ENCODE data around the gene PLEKHN1. TPM values are rescaled to one million over a fixed set of nuclear protein-coding genes. Genes with fewer than 3 reads are reported as not detected.
"Not testable (repeated sequence)": the region's sequence is repeated elsewhere in the genome, so short reads cannot be mapped to it uniquely, and the experiment has no call there.

PLEKHN1 gene
- total RNA-seq, 1 experiment from 2014 or later = 1.6 TPM

DNA sequence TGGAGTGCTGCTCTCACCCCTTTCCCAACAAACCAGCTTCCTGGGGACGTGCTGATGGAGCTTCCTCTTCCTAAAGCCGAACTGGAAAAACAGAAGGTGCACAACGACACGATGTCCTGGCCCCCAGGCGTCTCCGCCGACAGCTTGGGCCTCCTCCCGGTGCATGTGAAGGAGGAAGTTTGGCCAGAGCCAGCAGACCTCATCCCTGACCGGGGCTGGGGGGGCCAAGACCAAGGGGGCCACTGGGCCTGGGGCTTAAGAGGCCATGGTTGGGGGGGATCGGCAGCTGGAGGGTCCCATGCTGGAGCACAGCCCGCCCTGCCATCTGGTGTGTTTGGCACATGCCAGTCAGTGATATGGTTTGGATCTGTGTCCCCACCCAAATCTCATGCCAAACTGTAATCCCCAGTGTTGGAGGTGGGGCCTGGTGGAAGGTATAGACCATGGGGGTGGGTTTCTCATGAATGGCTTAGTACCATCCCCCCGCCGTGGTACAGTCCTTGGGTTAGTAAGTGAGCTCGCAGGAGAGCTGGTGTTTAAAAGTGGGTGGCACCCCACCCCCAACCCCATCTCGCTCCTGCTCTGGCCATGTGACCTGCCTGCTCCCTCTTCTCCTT is 27.2 kb downstream of the PLEKHN1 start:
- peak; percentile 35 for DNase-seq
- peaks cover 33% of the 10 kb centered on the region for H3K27me3 ChIP-seq (ENCODE audit: control insufficient read depth, insufficient read depth, low read length)
- no peaks in the 10 kb centered on the region for H3K36me3 ChIP-seq (replicated peaks; ENCODE audit: control insufficient read depth, insufficient read depth, low read length)
- no peak overlapping the region for H3K4me3 ChIP-seq (ENCODE audit: insufficient read depth, low read depth, low read length)

- peak; percentile 30 for DNase-seq
- not testable (repeated sequence) for H3K4me3 ChIP-seq (ENCODE audit: insufficient read depth, low read depth, low read length); H3K36me3 ChIP-seq (replicated peaks; ENCODE audit: control insufficient read depth, insufficient read depth, low read length)
- H3K27me3 ChIP-seq (ENCODE audit: control insufficient read depth, insufficient read depth, low read length) = peaks cover 42% of the 10 kb centered on the region
Observed at GRCh38 chr1:994546-994945, 28.3 kb downstream of the PLEKHN1 start.

DNA sequence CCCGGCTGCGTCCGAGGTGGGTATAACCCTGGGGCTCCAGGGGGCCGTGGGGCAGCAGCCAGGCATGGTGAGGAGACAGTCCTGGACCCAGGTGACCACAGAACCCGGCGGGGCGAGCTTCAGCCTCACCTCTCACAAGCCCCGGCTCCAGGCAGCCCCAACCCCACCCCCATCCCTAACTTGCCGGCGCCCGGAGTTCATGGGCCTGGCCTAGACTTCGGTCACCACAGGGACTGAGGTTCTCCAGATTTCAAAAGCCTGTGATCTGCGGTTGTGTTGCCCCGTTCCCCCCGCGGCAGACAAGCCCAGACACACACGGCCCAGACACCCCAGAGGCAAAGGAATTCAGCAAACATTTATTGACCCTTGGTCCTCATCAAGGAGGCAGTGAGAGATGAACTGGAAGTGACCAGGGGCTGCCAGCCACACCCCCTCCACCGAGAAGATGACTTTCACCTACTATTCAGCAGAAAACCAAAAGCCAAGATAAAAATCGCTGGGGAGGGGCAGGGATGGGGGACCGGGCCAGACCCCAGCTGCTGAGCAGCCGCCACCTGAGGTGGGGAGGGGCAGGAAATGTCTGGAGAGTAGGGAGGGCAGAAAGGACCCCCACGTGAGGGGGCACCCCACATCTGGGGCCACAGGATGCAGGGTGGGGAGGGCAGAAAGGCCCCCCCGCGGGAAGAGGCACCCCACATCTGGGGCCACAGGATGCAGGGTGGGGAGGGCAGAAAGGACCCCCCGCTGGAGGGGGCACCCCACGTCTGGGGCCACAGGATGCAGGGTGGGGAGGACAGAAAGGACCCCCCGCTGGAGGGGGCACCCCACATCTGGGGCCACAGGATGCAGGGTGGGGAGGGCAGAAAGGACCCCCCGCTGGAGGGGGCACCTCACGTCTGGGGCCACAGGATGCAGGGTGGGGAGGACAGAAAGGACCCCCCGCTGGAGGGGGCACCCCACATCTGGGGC is 29.7 kb downstream of the PLEKHN1 start:
- no peaks in the 10 kb centered on the region for H3K36me3 ChIP-seq (replicated peaks; ENCODE audit: control insufficient read depth, insufficient read depth, low read length)
- H3K27me3 ChIP-seq (ENCODE audit: control insufficient read depth, insufficient read depth, low read length) = peaks cover 51% of the 10 kb centered on the region
- DNase-seq = peak; percentile 67
- H3K4me3 ChIP-seq (ENCODE audit: insufficient read depth, low read depth, low read length) = no peak overlapping the region

DNA sequence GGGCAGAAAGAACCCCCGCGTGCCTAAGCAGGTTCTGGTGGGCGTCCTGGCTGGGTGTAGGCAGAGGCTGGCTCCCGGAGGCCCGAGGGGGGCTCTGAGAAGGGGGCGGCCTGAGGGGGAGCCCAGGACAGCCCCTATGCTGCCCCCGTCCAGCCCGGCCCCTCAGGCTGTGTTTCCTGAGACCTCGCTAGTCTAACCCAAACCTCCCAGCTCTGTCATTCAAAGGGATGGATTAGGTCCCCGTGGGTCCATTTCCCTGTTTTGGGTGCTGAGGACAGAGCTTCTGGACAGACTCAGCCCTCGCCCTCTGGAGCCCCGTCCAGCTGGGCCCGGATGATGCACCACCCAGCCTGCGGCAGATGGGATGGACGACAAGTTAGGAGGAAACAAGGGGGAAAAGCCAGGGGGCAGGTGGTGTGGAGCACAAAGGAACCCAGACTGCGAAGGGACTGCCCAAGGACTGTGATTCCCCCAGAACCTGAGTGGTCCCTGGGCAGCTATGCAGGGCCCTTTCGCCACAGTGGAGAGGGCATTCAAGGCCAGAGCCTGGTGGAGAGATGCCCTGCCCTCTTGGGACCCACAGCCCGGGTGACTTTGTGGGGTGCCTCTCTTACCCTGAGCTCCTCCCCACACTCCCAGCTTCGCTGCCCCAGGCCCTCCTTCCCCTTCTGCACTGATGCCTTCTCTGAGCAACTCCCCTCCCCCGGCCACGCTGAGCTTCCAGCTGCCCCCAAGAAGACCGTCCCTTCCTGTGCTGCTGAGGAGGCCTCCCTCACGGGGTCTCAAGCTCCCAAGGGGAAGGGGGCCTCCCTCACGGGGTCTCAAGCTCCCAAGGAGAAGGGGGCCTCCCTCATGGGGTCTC is 30.8 kb downstream of the PLEKHN1 start:
- H3K27me3 ChIP-seq (ENCODE audit: control insufficient read depth, insufficient read depth, low read length) = peaks cover 61% of the 10 kb centered on the region
- H3K4me3 ChIP-seq (ENCODE audit: insufficient read depth, low read depth, low read length) = no peak overlapping the region
- peak; percentile 72 for DNase-seq
- H3K36me3 ChIP-seq (replicated peaks; ENCODE audit: control insufficient read depth, insufficient read depth, low read length) = no peaks in the 10 kb centered on the region

DNA sequence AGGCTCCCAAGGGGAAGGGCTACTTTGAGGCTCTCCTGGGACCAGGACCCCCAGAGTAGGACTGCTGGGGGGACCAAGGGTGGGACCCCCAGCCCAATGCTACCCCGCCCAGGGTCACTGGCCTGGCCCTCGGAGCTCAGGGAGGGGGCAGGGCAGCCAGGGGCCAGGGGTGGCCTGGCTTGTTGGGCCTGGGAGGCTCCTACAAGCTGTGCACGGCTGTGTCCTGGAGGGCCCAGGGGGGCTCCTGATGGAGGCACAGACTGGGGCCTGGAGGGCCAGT is 31.4 kb downstream of the PLEKHN1 start:
- Histone ChIP-seq H3K27me3 (ENCODE audit: control insufficient read depth, insufficient read depth, low read length) (peaks cover 62% of the 10 kb centered on the region), H3K4me3 (ENCODE audit: insufficient read depth, low read depth, low read length) (no peak overlapping the region), H3K36me3 (replicated peaks; ENCODE audit: control insufficient read depth, insufficient read depth, low read length) (no peaks in the 10 kb centered on the region)
- DNase-seq = peak; percentile 76

GRCh38 chr1:997993-998744 is 31.9 kb downstream of the PLEKHN1 start:
- peak overlapping the region; percentile 32 for H3K4me3 ChIP-seq (ENCODE audit: insufficient read depth, low read depth, low read length)
- DNase-seq = peak; percentile 88
- no peaks in the 10 kb centered on the region for H3K36me3 ChIP-seq (replicated peaks; ENCODE audit: control insufficient read depth, insufficient read depth, low read length)
- H3K27me3 ChIP-seq (ENCODE audit: control insufficient read depth, insufficient read depth, low read length) = peaks cover 60% of the 10 kb centered on the region

- H3K36me3 ChIP-seq (replicated peaks; ENCODE audit: control insufficient read depth, insufficient read depth, low read length) = no peaks in the 10 kb centered on the region
- H3K27me3 ChIP-seq (ENCODE audit: control insufficient read depth, insufficient read depth, low read length) = peaks cover 62% of the 10 kb centered on the region
- H3K4me3 ChIP-seq (ENCODE audit: insufficient read depth, low read depth, low read length) = peak overlapping the region; percentile 32
- no peak for DNase-seq
Observed at GRCh38 chr1:998745-998994, 32.4 kb downstream of the PLEKHN1 start.

- no peaks in the 10 kb centered on the region for H3K36me3 ChIP-seq (replicated peaks; ENCODE audit: control insufficient read depth, insufficient read depth, low read length)
- H3K27me3 ChIP-seq (ENCODE audit: control insufficient read depth, insufficient read depth, low read length) = peaks cover 62% of the 10 kb centered on the region
- peak; percentile 88 for DNase-seq
Observed at GRCh38 chr1:998995-999724, 32.9 kb downstream of the PLEKHN1 start.

DNA sequence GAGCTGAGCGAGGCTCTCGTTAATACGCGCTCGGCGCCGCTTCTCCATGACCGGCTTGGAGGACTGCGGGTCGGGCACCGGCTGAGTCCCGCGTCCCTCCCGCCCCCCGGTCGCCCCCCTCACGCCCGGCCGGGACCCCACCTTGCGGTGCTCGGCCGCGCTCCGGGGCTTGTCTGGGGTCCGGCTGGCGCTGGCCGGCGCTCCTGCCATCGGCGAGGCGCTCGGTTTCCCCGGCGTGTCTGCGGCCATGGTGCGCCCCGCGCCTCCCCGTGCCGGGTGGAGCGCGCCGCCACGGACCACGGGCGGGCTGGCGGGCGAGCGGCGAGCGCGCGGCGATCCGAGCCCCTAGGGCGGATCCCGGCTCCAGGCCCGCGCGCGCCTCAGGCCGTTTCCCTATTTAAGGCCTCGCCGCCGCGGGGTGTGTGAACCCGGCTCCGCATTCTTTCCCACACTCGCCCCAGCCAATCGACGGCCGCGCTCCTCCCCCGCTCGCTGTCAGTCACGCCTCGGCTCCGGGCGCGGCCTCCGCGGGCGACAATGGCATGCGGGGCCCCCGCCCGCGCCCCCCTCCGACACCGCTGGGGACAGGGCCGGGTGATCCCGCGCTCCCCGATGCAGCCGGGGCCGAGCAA is 33.6 kb downstream of the PLEKHN1 start, which contains the start of gene HES4:
HES4 (minus strand) TSS at position 373 of the 632 bp plus-strand sequence; CDS start at position 249, 124 bp downstream.
- Histone ChIP-seq H3K36me3 (replicated peaks; ENCODE audit: control insufficient read depth, insufficient read depth, low read length) (no peaks in the 10 kb centered on the region), H3K27me3 (ENCODE audit: control insufficient read depth, insufficient read depth, low read length) (peaks cover 64% of the 10 kb centered on the region), H3K4me3 (ENCODE audit: insufficient read depth, low read depth, low read length) (peak within 1 kb of the TSS; percentile 65)
- DNase-seq = peak; percentile 98

More at GRCh38 chr1:998995-999724, 32.9 kb downstream of the PLEKHN1 start:
- H3K4me3 ChIP-seq (ENCODE audit: insufficient read depth, low read depth, low read length) = peak overlapping the region; percentile 65

DNA sequence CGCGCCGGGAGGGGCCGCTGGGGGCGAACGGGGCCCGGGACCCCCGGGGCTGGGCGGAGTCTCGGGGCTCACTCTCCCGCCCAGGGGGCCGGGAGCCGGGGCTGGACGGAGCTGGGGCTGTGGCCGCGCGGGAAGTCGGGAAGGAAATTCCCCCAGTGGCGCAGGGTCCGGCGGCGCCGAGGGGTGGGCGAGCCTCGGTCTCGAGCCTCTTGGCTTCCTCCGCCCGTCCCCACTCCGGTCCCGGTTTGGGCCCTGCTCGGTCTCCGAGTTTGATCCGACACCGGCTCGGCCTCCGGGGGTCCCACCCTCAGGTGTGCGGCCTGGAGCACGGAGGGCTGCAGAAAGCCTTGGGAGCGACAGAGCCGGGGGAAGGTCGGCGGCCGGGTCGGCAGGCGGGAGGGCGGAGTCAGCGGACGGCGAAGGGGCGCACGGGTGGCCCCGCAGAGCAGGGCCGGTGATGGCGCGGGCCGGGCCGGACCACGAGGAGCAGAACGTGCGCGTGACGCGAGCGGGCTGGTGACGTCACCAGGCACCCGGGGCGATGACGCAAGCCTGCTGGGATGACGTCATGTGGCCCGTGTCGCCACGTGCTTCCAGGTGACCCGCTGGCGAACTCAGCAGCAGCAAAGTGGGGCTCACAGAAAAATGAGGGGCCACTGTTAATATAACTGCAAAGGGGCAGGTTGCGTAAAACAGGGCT is 34.2 kb downstream of the PLEKHN1 start:
- DNase-seq = peak; percentile 93
- no peaks in the 10 kb centered on the region for H3K36me3 ChIP-seq (replicated peaks; ENCODE audit: control insufficient read depth, insufficient read depth, low read length)
- H3K27me3 ChIP-seq (ENCODE audit: control insufficient read depth, insufficient read depth, low read length) = peaks cover 67% of the 10 kb centered on the region
- peak overlapping the region; percentile 65 for H3K4me3 ChIP-seq (ENCODE audit: insufficient read depth, low read depth, low read length)

- Histone ChIP-seq H3K36me3 (replicated peaks; ENCODE audit: control insufficient read depth, insufficient read depth, low read length) (no peaks in the 10 kb centered on the region), H3K27me3 (ENCODE audit: control insufficient read depth, insufficient read depth, low read length) (peaks cover 62% of the 10 kb centered on the region), H3K4me3 (ENCODE audit: insufficient read depth, low read depth, low read length) (peak overlapping the region; percentile 65)
- DNase-seq = peak; percentile 90
Observed at GRCh38 chr1:1001057-1001783, 34.9 kb downstream of the PLEKHN1 start.

DNA sequence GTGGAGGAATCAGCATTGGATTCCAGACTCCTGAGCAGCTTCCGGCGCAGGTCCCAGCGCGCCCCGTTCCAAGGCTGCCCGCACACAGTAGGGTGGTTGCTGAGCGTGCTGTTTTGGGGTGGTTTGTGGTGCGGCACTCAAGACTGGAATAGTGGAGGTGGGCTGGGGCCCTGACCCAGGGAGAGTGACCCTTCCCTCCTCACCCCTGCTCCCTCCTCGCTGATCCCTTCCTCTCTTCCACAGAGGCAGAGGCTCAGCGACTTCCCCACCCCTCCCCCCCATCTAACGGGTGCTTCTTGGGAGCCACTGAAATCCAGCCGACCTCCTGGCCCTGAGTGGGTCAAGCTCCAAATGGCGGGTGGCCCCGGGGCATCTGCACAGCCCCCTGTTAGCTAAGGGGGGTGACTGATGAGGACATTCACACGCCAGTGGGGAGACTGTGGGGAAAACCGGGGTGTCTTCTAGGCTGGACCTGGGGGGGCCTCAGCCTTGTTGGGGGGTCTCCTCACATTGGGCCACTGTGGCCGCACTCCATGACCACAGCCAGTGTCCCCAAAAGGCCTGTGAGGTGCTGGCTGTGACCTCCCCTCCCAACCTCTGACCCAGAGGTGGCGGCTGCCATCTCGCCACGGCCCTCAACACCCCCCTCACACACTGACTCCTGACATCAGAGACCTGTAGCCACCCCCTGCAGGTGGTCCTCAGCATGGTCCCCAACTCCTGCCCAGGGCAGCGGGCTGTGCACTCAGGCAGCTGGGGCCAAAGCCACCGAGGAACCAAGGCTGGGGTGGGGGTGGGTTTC is 37.5 kb downstream of the PLEKHN1 start:
- no peak overlapping the region for H3K4me3 ChIP-seq (ENCODE audit: insufficient read depth, low read depth, low read length)
- peaks cover 41% of the 10 kb centered on the region for H3K27me3 ChIP-seq (ENCODE audit: control insufficient read depth, insufficient read depth, low read length)
- H3K36me3 ChIP-seq (replicated peaks; ENCODE audit: control insufficient read depth, insufficient read depth, low read length) = no peaks in the 10 kb centered on the region
- peak; percentile 67 for DNase-seq

Data from H7 (cell line).